SW 1271 (cell line): ENCODE results near the gene LAMB3.

Source experiments
- DNase-seq, 2 experiments: peaks; one replicate each; lab custom pipeline; 2025; lab: John Stamatoyannopoulos, UW

Gene LAMB3

DNA sequence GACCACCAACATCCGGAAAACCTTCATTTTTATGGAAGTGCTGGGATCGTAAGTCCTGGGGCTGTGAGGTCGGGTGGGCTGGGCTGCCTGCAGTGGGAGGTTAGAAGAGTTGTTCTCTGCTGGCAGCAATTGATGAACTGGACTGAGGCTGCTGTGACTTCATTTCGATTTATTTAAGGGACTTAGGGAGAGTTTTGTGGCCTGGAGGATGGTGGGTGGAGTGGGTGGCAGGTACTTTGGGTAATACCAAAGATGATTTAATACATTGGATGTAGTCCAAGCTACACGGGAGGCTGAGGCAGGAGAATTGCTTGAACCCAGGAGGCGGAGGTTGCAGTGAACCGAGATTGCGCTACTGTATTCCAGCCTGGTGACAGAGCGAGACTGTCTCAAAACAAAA lies 57.2 kb downstream of the LAMB3 start:
- DNase-seq = no peak

DNA sequence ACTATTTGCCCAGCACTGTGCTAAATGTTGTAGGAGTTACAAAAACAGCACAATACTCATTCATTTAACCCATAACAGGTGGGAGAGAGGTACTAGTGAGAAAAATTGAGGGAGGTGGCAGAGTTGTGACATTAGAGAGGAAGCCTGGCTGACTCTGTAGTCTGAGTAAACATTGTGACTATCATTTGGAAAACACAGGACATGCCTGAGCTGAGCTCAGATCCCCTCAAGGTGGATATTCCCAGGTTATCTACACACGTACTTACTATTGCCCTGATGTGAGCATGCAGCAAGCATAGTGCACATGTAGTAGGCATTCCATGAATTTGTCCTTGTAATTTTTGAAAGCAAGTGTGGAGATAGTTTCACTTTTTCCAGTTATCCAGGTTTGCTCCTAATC lies 57.8 kb downstream of the LAMB3 start:
- DNase-seq = no peak

DNA sequence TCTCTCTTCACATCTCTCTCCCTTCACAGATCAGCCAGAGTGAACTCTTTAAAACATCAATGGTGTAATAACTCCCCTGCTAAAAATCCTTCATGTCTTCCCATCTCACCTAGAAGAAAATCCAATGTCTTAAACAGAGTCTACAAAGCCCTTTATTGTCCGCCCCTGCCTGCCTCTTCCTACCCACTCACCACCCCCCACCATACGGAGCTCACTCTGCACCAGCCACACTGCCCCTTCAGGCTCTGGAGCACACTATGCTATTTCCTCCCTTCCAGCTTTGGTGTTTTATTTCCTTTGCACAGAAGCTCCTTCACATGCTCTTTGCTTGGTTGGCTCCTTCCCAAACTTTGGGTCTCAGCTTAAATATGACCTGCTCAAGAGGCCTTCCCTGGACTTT lies 58.5 kb downstream of the LAMB3 start:
- no peak for DNase-seq

DNA sequence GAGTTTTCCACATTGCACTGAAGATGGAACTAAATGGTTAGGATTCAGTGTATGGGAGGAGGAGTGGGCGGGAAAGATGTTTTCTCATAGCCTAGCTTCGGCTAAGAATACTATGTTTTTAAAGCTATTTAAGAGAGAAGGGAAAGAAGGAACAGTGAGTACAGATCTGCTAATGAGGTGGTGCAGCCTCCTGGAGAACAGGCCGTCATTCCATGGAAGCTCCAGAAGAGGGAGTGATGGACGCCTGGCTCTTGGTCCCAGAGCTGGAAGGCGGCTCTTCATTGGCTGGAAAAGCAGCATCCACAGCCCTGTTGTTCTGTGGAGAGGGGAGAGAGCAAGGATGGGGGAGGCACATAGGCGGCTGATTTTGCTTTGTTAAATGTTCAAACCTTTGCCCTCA lies 61.8 kb downstream of the LAMB3 start:
- DNase-seq = no peak

DNA sequence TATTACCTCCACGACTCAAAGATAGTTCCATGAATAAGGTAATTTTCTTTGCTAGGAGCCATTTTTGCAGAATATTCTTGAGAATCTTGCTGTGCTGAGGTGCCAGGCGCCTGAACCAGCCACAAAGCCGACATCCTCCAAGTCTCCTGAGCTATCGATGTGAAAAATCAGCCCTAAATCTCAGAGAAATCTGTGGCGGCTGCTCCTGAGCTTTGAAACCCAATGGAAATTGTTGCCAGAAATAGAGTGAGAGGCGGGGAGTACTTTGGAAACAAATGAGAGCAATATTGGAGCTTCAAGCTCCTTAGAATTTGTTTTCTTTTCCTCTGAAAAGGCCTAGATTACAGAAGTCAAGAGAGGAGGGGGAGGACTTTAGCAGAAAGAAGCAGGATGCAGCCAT lies 62.4 kb downstream of the LAMB3 start:
- DNase-seq = no peak

DNA sequence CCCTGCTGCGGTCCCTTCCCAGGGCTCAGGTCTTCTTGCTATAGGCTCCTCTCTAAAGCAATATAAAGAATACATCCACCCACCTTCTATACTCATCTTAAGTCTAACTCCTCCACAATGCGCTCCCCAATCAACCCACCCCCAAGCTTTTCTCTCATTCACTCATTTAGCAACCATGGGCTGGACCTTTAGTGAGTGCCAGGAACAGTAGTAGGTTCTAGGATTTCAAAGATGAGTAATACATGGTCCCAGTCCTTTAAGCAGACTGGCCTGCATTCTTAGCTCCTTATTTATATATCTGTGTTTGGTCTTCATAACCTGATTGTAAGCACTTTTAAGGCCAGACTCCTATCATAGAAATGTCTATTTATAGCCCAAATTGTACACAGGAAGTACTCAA lies 62.8 kb downstream of the LAMB3 start:
- DNase-seq = no peak

DNA sequence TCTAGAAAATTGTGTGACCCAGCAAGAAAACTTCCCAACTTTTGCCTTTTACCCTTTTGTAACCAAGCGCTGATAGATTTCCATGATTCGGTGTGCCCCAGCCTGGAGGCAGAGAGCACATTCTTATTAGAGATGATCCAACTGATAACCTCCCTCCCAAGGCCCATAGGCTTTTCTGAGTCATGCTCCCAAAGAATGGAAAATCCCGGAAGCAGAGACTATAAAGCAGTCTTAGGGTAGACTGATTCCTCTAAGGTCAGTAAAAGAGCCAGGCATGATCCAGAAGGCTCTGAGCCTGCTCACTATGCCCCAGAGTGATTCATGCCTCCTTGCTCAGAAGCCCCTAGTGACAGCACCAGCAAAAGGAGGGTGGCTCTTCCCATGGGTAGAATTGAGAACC lies 64.4 kb downstream of the LAMB3 start:
- no peak for DNase-seq

DNA sequence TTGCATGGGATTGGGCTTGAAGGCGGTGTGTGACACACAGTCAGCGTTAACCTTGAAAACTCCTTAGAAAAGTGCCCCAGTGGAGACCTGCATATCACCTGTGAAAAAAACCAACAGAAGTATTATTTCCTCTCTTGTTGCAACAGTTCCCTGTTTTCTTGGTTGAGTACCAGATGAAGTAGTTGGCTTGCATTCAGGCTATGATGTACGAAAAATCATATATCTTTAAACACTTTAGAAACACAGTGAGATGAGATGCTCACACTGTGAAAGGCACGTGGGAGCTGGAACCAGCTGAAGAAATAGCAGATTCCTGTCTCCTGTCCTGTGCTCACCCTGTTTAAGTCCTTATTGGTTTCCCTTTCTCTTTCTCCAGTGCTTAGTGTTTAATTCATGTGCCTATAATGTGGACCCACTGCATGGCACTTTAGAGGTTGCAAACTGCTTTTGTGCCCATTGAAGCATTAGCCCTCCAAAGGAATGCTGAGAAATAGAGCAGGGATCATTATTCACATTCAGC lies 65.9 kb downstream of the LAMB3 start:
- no peak for DNase-seq

DNA sequence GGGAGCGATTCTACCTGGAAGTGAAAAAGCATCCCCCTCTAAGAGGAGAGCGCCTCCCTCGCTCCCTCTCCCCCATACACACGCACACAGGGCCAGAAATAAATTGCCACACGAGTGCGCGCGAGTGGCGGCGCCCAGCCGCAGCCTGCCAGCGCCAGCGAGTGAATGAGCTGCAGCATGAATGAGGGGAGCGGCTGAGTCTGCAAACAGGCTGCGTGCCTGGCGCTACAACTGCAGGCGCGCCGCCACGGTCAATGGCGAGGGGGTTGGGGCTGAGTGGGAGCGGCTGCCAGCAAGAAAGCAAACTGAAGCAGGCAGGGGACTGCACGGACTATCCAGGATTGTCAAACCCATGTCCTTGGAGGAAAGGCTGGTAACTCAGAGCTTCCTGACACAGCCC lies 66.6 kb downstream of the LAMB3 start:
- DNase-seq = no peak

DNA sequence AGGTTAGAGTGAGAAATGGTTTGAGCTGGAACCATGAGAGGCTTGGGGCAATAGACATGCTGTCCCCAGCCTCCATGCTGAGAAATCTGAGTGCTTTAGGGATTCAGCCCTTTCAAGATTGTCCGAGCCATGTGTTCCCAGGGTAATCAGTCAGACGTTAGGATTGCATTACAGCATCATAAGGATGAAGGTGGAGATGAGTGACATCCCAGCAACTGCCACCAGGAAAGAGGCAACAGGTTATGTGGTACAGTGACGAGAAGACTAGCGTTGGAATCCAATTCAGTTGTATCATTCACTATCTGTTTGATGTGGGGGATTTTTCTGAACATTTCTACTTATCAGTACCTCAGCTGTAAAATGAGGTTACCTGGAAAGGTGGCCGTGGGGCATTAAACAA lies 67.0 kb downstream of the LAMB3 start:
- no peak for DNase-seq

DNA sequence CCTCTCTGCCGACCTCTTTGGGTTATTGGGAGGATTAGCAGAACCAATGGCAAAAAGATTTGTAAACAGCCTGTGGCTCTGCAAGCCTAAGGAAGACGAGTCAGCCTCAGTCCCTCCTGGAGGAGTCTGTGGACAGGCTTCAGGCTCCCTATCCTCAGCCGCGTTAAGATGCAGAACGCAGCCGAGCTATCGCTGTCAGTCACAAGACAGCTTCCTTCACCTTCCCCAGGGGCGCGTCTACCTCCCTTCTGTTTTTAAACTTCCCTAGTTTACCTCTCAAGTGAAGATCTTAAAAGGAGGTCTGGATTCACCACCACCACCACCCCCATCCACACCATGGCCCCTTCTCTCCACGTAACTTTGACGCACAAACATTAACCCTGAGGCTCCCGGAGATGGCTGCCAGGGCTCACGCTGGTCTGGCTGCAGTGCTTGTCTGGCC lies 68.0 kb downstream of the LAMB3 start:
- DNase-seq = no peak

DNA sequence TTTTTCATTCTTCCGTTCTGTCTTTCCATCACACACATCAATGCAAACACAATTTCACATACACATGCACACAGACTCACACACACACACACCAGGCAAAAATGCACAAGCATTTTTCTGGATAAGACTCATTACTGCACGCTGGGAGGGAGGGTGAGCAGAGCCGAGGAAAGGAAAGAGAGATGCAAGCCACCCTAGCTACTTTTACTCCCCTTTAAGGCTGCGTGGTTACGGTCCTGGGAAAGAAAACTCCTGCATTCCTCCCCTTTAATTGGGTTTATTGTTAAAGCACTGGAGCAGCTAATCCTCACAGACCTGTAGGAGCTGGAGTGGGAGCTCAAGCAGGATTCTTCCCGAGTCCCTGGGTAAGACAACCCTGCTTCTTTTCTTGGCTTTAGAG lies 68.8 kb downstream of the LAMB3 start, which contains the start of gene CAMK1G:
CAMK1G (plus strand) TSS at position 307 of the 400 bp plus-strand sequence. CDS start 11,270 bp downstream, outside the sequence.
- no peak for DNase-seq

DNA sequence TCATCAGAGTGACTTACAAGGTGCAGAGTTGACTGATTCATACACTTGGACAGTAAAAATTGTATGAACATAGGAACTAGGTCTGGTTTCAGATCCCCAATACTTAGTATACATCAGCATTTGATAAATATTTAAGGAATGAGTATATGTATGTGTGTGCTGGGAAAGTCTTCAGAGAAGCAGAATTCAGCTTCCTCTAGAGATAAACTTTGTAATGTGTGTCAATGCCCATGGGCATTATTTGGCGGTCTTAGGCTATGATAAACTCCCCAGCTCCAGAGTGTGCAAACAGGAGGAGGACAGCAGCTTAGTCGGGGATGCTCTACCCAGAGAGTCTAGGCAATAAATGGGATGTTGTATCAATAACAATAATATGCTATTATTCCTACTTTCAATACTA lies 71.6 kb downstream of the LAMB3 start:
- DNase-seq = no peak

DNA sequence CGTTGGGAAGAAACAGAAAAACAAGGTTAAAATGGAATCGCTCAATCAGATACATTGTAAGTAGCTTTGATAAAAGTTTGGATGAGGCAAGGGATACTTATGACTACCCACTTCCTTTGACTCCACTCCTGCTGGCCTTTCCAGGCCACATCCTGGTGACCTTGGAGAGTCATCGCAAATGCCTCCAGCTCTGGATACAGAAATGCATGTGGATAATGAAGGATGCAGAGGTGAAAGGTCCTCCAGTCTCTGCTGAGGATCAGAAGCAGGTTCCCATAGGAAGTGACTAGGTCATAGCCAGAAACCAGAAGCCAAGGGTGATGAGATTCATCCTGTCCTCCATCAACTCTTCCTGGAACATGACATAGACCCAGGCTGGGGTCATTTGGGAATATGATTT lies 74.9 kb downstream of the LAMB3 start:
- no peak for DNase-seq

DNA sequence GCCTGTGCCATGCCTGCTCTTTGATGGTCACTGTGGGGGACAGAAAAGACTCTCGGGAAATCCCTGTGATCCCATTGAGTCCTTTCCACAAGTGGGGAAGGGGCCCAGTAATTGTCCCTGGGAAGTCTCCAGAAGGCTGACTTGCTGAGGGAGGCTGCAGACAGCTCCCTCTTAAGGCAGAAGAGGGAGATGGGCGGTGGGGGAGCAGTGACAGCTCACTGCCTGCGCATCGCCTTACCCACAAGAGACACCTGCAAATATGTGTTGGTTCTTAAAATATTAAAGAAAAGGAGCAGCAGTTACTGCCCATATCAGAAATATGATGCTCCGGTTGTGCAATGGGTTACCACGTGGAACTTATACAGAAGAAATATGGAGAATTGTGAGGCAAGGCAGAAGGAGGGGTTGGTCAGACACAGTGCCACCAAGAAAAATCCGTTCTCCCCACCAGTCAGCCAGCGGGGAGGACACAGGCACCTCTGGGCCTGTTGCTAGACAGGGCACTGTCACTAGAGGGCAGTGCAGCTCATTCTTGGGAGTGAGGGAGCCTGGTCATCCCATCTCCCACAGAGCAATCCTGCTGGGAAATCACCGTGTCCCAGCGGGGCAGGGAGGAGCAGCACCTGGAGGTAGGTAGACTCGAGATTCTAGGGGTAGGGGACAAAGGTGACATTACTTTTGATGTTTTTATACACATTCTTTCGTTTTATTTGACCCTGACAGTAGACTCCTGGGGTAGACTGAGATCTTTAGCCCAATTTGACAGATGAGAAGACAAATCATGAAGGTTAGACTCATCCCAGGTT lies 75.6 kb downstream of the LAMB3 start:
- DNase-seq = peak in 1 of 2 experiments; percentile 31

DNA sequence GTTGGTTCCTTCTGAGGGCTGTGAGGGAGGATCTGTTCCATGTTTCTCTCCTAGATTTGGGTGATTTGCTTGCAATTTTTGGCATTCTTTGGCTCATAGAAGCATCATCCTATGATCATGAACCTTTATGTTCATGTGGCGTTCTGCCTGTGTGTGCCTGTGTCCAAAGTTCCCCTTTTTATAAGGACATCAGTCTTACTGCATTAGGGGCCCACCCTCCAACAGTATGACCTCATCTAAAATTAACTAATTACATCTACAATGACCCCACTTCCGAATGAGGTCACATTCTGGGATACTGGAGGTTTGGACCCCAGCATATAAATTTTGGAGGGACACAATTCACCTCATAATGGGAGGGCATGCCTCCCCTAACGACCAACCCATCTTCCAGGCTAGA lies 81.5 kb downstream of the LAMB3 start:
- no peak for DNase-seq

DNA sequence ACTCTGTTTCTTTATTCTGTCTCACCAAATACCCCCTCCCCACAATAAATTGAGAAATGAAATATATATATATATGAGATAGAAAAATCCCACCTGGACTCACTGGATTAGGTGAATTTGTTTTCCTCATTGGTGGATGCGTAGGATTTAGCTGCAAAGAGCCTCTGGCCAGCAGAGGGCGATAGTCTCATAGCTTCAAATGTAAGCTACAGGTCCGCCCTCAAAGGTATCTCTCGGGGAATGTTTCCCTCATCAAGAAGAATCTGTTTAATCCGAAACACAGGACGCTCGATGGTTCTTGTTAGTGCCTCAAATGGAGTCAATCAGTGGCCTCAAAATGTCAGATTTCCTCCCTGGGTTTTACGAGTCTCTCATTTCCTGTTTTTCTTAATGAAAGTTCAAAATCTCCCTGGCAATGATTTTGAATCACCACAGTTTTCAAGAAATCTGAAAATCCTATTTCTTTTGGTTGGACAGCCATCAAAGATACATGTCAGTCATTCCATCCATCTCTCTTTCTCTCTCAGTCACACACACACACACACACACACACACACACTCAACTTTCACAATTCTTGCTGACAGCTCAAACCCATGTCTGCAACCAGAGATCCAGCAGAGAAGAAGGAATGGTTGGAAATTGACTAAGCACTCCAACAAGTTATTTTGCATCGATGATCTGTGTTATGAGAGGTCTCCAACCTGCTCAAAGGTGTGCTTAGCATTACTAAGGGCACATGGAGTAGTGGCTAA lies 82.6 kb downstream of the LAMB3 start:
- DNase-seq = peak in 1 of 2 experiments; percentile 23

DNA sequence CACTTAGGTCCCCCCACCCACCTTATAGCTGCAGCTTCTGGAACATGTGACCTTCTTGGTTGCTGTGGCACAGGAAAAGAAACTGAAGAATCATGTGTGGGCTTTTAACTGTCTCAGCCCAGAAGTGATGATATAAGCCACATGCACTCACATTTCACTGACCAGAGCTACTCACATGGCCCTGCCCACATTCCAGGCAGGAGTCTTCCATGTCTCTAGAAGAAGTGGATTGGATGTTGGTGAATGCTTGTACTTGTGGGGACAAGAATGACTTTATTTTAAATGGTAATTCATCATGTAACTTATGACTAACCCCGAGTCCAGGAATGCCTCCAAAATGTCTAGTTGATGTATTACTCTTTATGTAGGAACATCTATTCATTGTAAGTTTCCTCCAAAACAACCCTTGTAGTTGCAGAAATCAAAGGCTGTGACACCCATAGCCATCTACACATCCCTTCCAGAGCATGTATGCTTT lies 84.5 kb downstream of the LAMB3 start:
- no peak for DNase-seq

DNA sequence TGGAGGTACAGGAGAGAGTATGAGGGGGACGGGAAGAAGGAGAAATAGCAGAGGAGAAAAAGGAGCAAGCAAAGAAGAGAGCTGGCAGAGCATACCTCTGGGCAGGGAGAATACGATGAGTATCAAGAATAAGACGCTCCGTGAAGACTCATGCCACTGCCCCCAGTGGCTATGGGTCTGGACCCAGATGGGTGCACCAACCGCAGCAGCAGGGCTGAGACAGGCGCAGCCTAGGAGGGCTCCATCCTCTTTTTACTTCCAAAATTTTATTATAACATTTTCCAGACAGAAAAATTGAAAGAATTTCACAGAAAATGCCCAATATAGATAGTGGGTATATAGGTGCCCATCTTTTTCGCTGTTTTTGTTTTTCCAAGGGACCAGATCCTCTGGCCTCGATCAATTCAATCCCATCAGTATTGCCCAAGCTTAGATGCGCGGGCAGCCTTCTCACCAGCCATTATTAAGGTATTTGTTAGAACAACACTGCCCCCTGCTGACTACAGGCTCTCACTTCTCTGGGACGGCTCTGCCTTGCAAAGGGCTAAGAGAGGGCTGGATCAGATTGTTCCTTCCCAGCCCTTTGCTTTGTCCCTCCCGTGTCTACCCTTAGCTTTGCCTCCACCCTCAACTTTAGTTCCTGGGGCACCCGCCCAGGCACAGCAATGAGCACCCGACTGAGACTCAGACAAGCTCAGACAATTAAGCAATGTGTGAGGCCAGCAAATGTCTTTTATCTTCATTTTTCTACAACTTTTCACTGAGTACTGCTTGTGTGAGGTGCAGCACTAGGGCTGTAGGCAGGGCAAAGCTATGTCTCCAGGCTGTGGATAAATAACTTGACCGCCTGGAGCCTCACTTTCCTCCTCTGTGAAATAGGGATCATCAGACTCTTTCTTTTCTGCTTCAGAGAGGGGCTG lies 86.2 kb downstream of the LAMB3 start:
- DNase-seq = peak in 1 of 2 experiments; percentile 44
